Right lobe of liver (tissue), 4 donors: Measurements from ENCODE around the gene NKX3-2.

ENCODE experiments used
- POLR2A ChIP-seq: fragments of 450-650 bp; IDR thresholded peaks from one replicate; pipeline ENCODE4 v1.6.1; 2017; ENCODE audit warnings: antibody characterized with exemption, mild to moderate bottlenecking
- TF ChIP-seq, protein P1 (sequence below), 4 donors: fragments of 200-600 bp in 3 of 4; fragments of 450-650 bp in 1 of 4; IDR thresholded peaks; one replicate each; pipeline versions ENCODE4 v1.5.1 to v1.8.0; 2016 to 2022; ENCODE audit warnings: antibody characterized with exemption in 4 of 4, mild to moderate bottlenecking in 2 of 4
- donor health status: DM: no; HTN: no; CAD: no.
- donor health status: DM: no; HTN: no; CAD: no.
- donor health status: DM: no; HTN: yes; CAD: no.

- TF ChIP-seq, protein P1, sequence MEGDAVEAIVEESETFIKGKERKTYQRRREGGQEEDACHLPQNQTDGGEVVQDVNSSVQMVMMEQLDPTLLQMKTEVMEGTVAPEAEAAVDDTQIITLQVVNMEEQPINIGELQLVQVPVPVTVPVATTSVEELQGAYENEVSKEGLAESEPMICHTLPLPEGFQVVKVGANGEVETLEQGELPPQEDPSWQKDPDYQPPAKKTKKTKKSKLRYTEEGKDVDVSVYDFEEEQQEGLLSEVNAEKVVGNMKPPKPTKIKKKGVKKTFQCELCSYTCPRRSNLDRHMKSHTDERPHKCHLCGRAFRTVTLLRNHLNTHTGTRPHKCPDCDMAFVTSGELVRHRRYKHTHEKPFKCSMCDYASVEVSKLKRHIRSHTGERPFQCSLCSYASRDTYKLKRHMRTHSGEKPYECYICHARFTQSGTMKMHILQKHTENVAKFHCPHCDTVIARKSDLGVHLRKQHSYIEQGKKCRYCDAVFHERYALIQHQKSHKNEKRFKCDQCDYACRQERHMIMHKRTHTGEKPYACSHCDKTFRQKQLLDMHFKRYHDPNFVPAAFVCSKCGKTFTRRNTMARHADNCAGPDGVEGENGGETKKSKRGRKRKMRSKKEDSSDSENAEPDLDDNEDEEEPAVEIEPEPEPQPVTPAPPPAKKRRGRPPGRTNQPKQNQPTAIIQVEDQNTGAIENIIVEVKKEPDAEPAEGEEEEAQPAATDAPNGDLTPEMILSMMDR (IDR thresholded peaks at IDR 0.05): no peak
- no peak for TF ChIP-seq POLR2A
Measured at GRCh38 chr4:13561673-13562072, 17.4 kb upstream of the NKX3-2 start.
